HAP-1 (cell line): ENCODE data around the gene IGLON5.

Experiments
- DNase-seq, 2 experiments: peaks; one replicate each; pipeline ENCODE4 v3.0.0-alpha.2; 2016 to 2020; ENCODE audit warnings: low spot score in 2 of 2
- H3K27me3 ChIP-seq: fragments of 250-450 bp; sonication (Bioruptor Pico); 2 replicates; pipeline ENCODE4 v1.5.1; 2020; ENCODE audit warnings: low read depth, mild to moderate bottlenecking, moderate library complexity
- H3K36me3 ChIP-seq: fragments of 250-450 bp; sonication (Bioruptor Pico); replicated peaks from 2 replicates; pipeline ENCODE4 v1.5.1; 2020; ENCODE audit warnings: mild to moderate bottlenecking
- H3K4me1 ChIP-seq: fragments of 250-450 bp; sonication (Bioruptor Pico); 2 replicates; pipeline ENCODE4 v1.5.1; 2020; ENCODE audit warnings: mild to moderate bottlenecking
- H3K4me3 ChIP-seq: fragments of 250-450 bp; sonication (Bioruptor Pico); 2 replicates; pipeline ENCODE4 v1.5.1; 2020; ENCODE audit warnings: mild to moderate bottlenecking, moderate library complexity
- H3K9me3 ChIP-seq: fragments of 250-450 bp; sonication (Bioruptor Pico); 2 replicates; pipeline ENCODE4 v1.5.1; 2020; ENCODE audit warnings: mild to moderate bottlenecking, moderate library complexity
- in situ Hi-C: fragments of 300-500 bp; cut with MboI; formaldehyde crosslinking; loops from 3 replicates; pipeline ENCODE4 v1.14.3; 2020; ENCODE audit warnings: low sequenced_read_pairs, inconsistent platforms, mixed read lengths

Gene IGLON5

GRCh38 chr19:51324167-51324481 lies 12.7 kb downstream of the IGLON5 start:
- Histone ChIP-seq H3K36me3 (no peaks in the 10 kb centered on the region), H3K4me3 (no peak overlapping the region), H3K4me1 (no peaks in the 10 kb centered on the region), H3K9me3 (no peaks in the 10 kb centered on the region), H3K27me3 (peaks cover 16% of the 10 kb centered on the region)
- no peak for DNase-seq
- in situ Hi-C loops: no loop called here

GRCh38 chr19:51325161-51325976 lies 13.9 kb downstream of the IGLON5 start:
- Histone ChIP-seq H3K36me3 (no peaks in the 10 kb centered on the region), H3K4me1 (no peaks in the 10 kb centered on the region), H3K27me3 (peaks cover 16% of the 10 kb centered on the region), H3K4me3 (no peak overlapping the region), H3K9me3 (no peaks in the 10 kb centered on the region)
- in situ Hi-C loops: no loop called here
- no peak for DNase-seq

- in situ Hi-C loops: no loop called here
- no peak overlapping the region for H3K4me3 ChIP-seq
These were observed 15.0 kb downstream of the IGLON5 start for GRCh38 chr19:51326216-51327065.

GRCh38 chr19:51327066-51328001 lies 15.9 kb downstream of the IGLON5 start:
- DNase-seq: peak; percentile 37 to 82
- in situ Hi-C loops: no loop called here

More at GRCh38 chr19:51326216-51327065, 15.0 kb downstream of the IGLON5 start:
- Histone ChIP-seq H3K36me3 (no peaks in the 10 kb centered on the region), H3K27me3 (peaks cover 16% of the 10 kb centered on the region), H3K4me1 (no peaks in the 10 kb centered on the region), H3K9me3 (no peaks in the 10 kb centered on the region)
- no peak for DNase-seq

GRCh38 chr19:51329411-51329810 lies 18.0 kb downstream of the IGLON5 start:
- Histone ChIP-seq H3K4me1 (no peaks in the 10 kb centered on the region), H3K4me3 (no peak overlapping the region), H3K27me3 (peaks cover 7% of the 10 kb centered on the region; the same call in 1 of the 2 replicates), H3K36me3 (no peaks in the 10 kb centered on the region), H3K9me3 (no peaks in the 10 kb centered on the region)
- in situ Hi-C loops: no loop called here
- no peak for DNase-seq

More at GRCh38 chr19:51327066-51328001, 15.9 kb downstream of the IGLON5 start:
- Histone ChIP-seq H3K27me3 (peaks cover 16% of the 10 kb centered on the region), H3K36me3 (no peaks in the 10 kb centered on the region), H3K9me3 (no peaks in the 10 kb centered on the region), H3K4me3 (peak overlapping the region; percentile 30), H3K4me1 (no peaks in the 10 kb centered on the region)

- in situ Hi-C loops: no loop called here
- no peak for DNase-seq
These were observed 18.9 kb downstream of the IGLON5 start for GRCh38 chr19:51330366-51330765.

GRCh38 chr19:51331193-51331592 lies 19.7 kb downstream of the IGLON5 start:
- Histone ChIP-seq H3K9me3 (no peaks in the 10 kb centered on the region), H3K36me3 (no peaks in the 10 kb centered on the region), H3K4me3 (no peak overlapping the region), H3K4me1 (no peaks in the 10 kb centered on the region), H3K27me3 (0 out of 2 replicates have a peak, but pooled peaks cover under 1% of the 10 kb centered on the region)
- no peak for DNase-seq
- in situ Hi-C loops: no loop called here

More at GRCh38 chr19:51330366-51330765, 18.9 kb downstream of the IGLON5 start:
- H3K4me1 ChIP-seq: no peaks in the 10 kb centered on the region
- peaks cover 7% of the 10 kb centered on the region; the same call in 1 of the 2 replicates for H3K27me3 ChIP-seq
- H3K4me3 ChIP-seq: no peak overlapping the region
- H3K36me3 ChIP-seq: no peaks in the 10 kb centered on the region
- no peaks in the 10 kb centered on the region for H3K9me3 ChIP-seq

- H3K4me3 ChIP-seq: no peak overlapping the region
- in situ Hi-C loops: no loop called here
- no peaks in the 10 kb centered on the region for H3K27me3 ChIP-seq
- no peak for DNase-seq
- no peaks in the 10 kb centered on the region for H3K4me1 ChIP-seq
- H3K9me3 ChIP-seq: no peaks in the 10 kb centered on the region
- no peaks in the 10 kb centered on the region for H3K36me3 ChIP-seq
These were observed 20.3 kb downstream of the IGLON5 start for GRCh38 chr19:51331716-51332115.

GRCh38 chr19:51333836-51334460 lies 22.5 kb downstream of the IGLON5 start:
- Histone ChIP-seq H3K36me3 (no peaks in the 10 kb centered on the region), H3K4me3 (no peak overlapping the region), H3K4me1 (no peaks in the 10 kb centered on the region), H3K27me3 (no peaks in the 10 kb centered on the region), H3K9me3 (no peaks in the 10 kb centered on the region)
- in situ Hi-C loops: no loop called here
- DNase-seq: no peak

GRCh38 chr19:51337141-51337860 lies 25.9 kb downstream of the IGLON5 start:
- DNase-seq: no peak
- in situ Hi-C loops: no loop called here
- H3K9me3 ChIP-seq: no peaks in the 10 kb centered on the region
- H3K36me3 ChIP-seq: no peaks in the 10 kb centered on the region
- H3K4me3 ChIP-seq: no peak overlapping the region
- H3K4me1 ChIP-seq: peaks cover 8% of the 10 kb centered on the region
- no peaks in the 10 kb centered on the region for H3K27me3 ChIP-seq

- in situ Hi-C loops: no loop called here
- DNase-seq: no peak
- Histone ChIP-seq H3K4me1 (peaks cover 8% of the 10 kb centered on the region), H3K9me3 (no peaks in the 10 kb centered on the region), H3K4me3 (no peak overlapping the region; the same call in 1 of the 2 replicates), H3K36me3 (no peaks in the 10 kb centered on the region), H3K27me3 (no peaks in the 10 kb centered on the region)
These were observed 26.6 kb downstream of the IGLON5 start for GRCh38 chr19:51337861-51338562.
